Spleen (tissue), 11 donors: ENCODE measurements around the gene KRT84. TPM values are rescaled to one million over a fixed set of nuclear protein-coding genes. Genes with fewer than 3 reads are reported as not detected.
A peak's percentile ranks its signal among the peaks of the same experiment; 100 is the strongest.

Experiments
- DNase-seq: peaks from one replicate; pipeline ENCODE4 v3.0.0-alpha.2; 2020
- H3K27ac ChIP-seq, 8 donors: fragments of 200-600 bp; sonication (generic) in 7 of 8; 1 replicate in 4 of 8; 2 replicates in 4 of 8; pipeline versions ENCODE4 v1.5.0 to v1.8.0; 2016 to 2021; ENCODE audit warnings: inconsistent platforms in 4 of 8, mild to moderate bottlenecking in 4 of 8, moderate library complexity in 1 of 8
- H3K27me3 ChIP-seq, 7 donors: fragments of 200-600 bp; sonication (generic) in 6 of 7; replicated peaks in 1 of 7; 1 replicate in 4 of 7; 2 replicates in 3 of 7; pipeline versions ENCODE4 v1.5.0 to v1.8.0; 2016 to 2021; ENCODE audit warnings: inconsistent platforms in 3 of 7, mild to moderate bottlenecking in 1 of 7
- H3K36me3 ChIP-seq, 6 donors: fragments of 200-600 bp; sonication (generic) in 5 of 6; 1 replicate in 4 of 6; 2 replicates in 2 of 6; pipeline versions ENCODE4 v1.5.0 to v1.8.0; 2016 to 2021; ENCODE audit warnings: inconsistent platforms in 2 of 6
- H3K4me1 ChIP-seq, 6 donors: fragments of 200-600 bp; sonication (generic) in 5 of 6; 1 replicate in 3 of 6; 2 replicates in 3 of 6; pipeline versions ENCODE4 v1.5.0 to v1.8.0; 2016 to 2021; ENCODE audit warnings: inconsistent platforms in 3 of 6
- H3K4me3 ChIP-seq, 8 donors: fragments of 200-600 bp; sonication (generic) in 7 of 8; 1 replicate in 4 of 8; 2 replicates in 4 of 8; pipeline versions ENCODE4 v1.5.0 to v1.8.0; 2016 to 2021; ENCODE audit warnings: inconsistent platforms in 4 of 8, mild to moderate bottlenecking in 4 of 8, moderate library complexity in 2 of 8
- H3K9me3 ChIP-seq, 8 donors: fragments of 200-600 bp; sonication (generic) in 7 of 8; 1 replicate in 4 of 8; 2 replicates in 4 of 8; pipeline versions ENCODE4 v1.5.0 to v1.8.0; 2016 to 2021; ENCODE audit warnings: inconsistent platforms in 4 of 8
- CTCF ChIP-seq, 11 experiments: fragments of 200-600 bp in 7 of 11; fragments of 450-650 bp in 4 of 11; sonication (generic) in 4 of 11; IDR thresholded peaks in 8 of 11; conservative IDR thresholded peaks in 3 of 11; 1 replicate in 7 of 11; 2 replicates in 4 of 11; pipeline versions ENCODE4 v1.4.0 to v1.8.0; 2016 to 2021; ENCODE audit warnings: antibody characterized with exemption in 11 of 11, inconsistent platforms in 4 of 11, mild to moderate bottlenecking in 1 of 11
- POLR2A ChIP-seq, 3 donors: fragments of 450-650 bp; IDR thresholded peaks; one replicate each; pipeline ENCODE4 v1.5.1; 2017; ENCODE audit warnings: antibody characterized with exemption in 3 of 3, mild to moderate bottlenecking in 1 of 3
- POLR2AphosphoS5 ChIP-seq, 3 donors: sonication (generic); formaldehyde crosslinking; IDR thresholded peaks; one replicate each; pipeline ENCODE4 v1.5.1; 2017; ENCODE audit warnings: antibody characterized with exemption in 3 of 3
- WGBS, 5 donors: extraction: QIAGEN DNeasy Blood & Tissue Kit in 3 of 5; methylation state at CpG; one replicate each; pipeline versions ENCODE4 v1.1.5 to v1.1.7; 2013 to 2018; 5-methylcytosine and 5-hydroxymethylcytosine counted together
- intact Hi-C: fragments of 100-400 bp; cut with DNase I; formaldehyde crosslinking; loops from one replicate; pipeline ENCODE4 v1.15.0; 2023; ENCODE audit warnings: low total_unique reads
- polyA plus RNA-seq, 3 donors: library from polyadenylated mRNA; stranded (reverse); fragments of 200-250 nt; gene quantifications; one replicate each; pipeline ENCODE4 v1.2.1, GENCODE V29; 2013
- total RNA-seq, 7 donors: library from RNA; depleted of rRNA in 3 of 7; stranded (reverse); fragments of >200 nt in 3 of 7; fragmentation: NEBNext Ultra II Directional in 4 of 7; extraction: Animal tissue kit (Norgen Biotek cat#: 25700) in 4 of 7; gene quantifications; one replicate each; pipeline versions ENCODE4 v1.1.0 to v1.2.1, GENCODE V29; 2016 to 2021
- donor health status: healthy with polysubstance abuse.
- donor health status: DM: no; HTN: no; CAD: no; lungs with moderate emphysema.
- donor health status: DM: no; HTN: no; CAD: no.
- donor health status: Bipolar disorder and iron deficiency.
- donor health status: healthy.
- donor health status: DM: no; HTN: no; CAD: no.
- donor health status: DM: yes; HTN: yes; CAD: no.

The KRT84 gene
- total and polyA plus RNA-seq, 10 donors, result 0.52 TPM; not detected in 9

DNA sequence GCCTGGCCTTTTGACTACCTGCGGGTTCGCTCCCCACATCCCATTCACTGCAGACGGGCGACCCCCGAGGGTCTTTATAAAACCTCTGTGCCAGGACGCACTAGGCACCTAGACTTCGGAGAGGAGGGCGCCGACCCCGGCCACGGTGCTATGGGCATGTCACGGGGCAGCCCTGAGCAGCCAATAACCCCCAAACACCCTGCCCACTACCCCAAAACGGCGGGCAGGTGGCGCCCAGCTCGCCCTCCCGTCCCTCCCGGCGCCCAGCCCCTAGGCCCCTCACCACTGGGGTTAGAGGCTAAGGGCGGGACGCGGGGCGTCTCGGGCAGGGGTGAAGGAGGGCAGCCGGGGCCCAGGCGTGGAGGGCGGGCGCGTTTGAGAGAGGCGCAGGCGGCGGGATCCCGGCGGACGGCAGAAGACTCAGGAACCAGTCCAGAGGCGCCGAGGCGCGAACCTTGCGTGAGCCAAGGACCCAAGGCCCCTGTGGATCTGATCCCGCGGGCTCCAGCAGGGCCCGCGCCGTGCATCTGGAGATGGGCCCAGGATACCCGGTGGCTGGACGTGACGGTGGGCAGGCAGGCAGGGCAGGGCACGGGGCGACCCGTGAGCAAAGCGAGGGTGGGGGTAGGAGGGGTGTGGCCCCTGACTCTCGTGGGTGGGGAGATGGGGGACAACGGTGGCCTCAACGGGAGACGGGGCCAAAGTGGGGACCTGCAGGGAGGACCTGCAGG is 29.3 kb downstream of the KRT84 start:
- H3K36me3 ChIP-seq, result no peaks in the 10 kb centered on the region
- WGBS, 5 donors, result 90 to 96% (median 94%) methylated on average over 51 to 56 of the region's 56 CpGs
- peaks cover 6 to 38% (median 24%) of the 10 kb centered on the region in 6 donors for H3K4me1 ChIP-seq
- no peak overlapping the region for H3K27ac ChIP-seq
- peak; percentile 74 for DNase-seq
- no peak overlapping the region for H3K4me3 ChIP-seq
- no peaks in the 10 kb centered on the region for H3K9me3 ChIP-seq
- peaks cover 0 to 37% (median 0%) of the 10 kb centered on the region in 7 donors for H3K27me3 ChIP-seq
- intact Hi-C loops, result no loop called here
- TF ChIP-seq POLR2A (IDR thresholded peaks at IDR 0.05), result no peak
- no peak for TF ChIP-seq CTCF (IDR thresholded peaks at IDR 0.05 in 8 of 11, conservative IDR thresholded peaks at IDR 0.05 in 3 of 11)
- no peak for TF ChIP-seq POLR2AphosphoS5 (IDR thresholded peaks at IDR 0.05)

GRCh38 chr12:52355176-52355575 is 30.3 kb downstream of the KRT84 start:
- no peak for TF ChIP-seq POLR2AphosphoS5 (IDR thresholded peaks at IDR 0.05)
- TF ChIP-seq POLR2A (IDR thresholded peaks at IDR 0.05), result no peak
- TF ChIP-seq CTCF (IDR thresholded peaks at IDR 0.05 in 8 of 11, conservative IDR thresholded peaks at IDR 0.05 in 3 of 11), result no peak
- H3K27ac ChIP-seq, result no peak overlapping the region
- WGBS, 5 donors, result 90 to 97% (median 92%) methylated on average over 8 of the region's 8 CpGs
- no peaks in the 10 kb centered on the region for H3K36me3 ChIP-seq
- intact Hi-C loops, result no loop called here
- no peak overlapping the region for H3K4me3 ChIP-seq
- peaks cover 6 to 46% (median 26%) of the 10 kb centered on the region in 6 donors for H3K4me1 ChIP-seq
- DNase-seq, result no peak
- no peaks in the 10 kb centered on the region for H3K9me3 ChIP-seq
- H3K27me3 ChIP-seq, result peaks cover 0 to 47% (median 0%) of the 10 kb centered on the region in 7 donors

GRCh38 chr12:52354200-52354599 is 31.3 kb downstream of the KRT84 start:
- TF ChIP-seq CTCF (IDR thresholded peaks at IDR 0.05 in 8 of 11, conservative IDR thresholded peaks at IDR 0.05 in 3 of 11), result no peak
- TF ChIP-seq POLR2AphosphoS5 (IDR thresholded peaks at IDR 0.05), result no peak
- TF ChIP-seq POLR2A (IDR thresholded peaks at IDR 0.05), result no peak
- Histone ChIP-seq H3K4me3 (no peak overlapping the region), H3K27ac (no peak overlapping the region), H3K9me3 (no peaks in the 10 kb centered on the region), H3K27me3 (peaks cover 0 to 50% (median 0%) of the 10 kb centered on the region in 7 donors), H3K4me1 (peaks cover 6 to 38% (median 23%) of the 10 kb centered on the region in 6 donors), H3K36me3 (no peaks in the 10 kb centered on the region)
- 44 to 58% (median 51%) methylated on average over 5 of the region's 5 CpGs for WGBS, 5 donors
- peak; percentile 49 for DNase-seq
- intact Hi-C loops, result no loop called here

DNA sequence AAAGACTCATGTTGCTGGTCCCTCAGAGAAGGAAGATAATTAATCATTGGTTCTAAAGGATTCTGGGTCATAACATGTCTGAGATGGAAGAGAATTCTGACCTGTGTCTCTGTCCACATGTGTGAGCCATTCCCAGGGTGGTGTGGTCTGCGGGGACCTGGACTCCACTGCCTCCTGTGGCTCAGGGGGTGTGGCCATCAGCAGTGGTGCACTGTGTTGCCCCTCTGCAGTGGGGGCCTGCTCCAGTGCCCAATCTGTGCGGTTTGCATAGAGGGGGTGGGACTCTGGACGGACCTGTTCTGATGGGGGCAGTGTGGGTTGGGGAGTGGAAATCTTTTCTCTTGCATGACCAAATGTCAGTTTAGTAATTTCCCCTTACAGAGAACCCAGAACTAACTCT is 31.7 kb downstream of the KRT84 start:
- TF ChIP-seq POLR2AphosphoS5 (IDR thresholded peaks at IDR 0.05) (no peak), CTCF (IDR thresholded peaks at IDR 0.05 in 8 of 11, conservative IDR thresholded peaks at IDR 0.05 in 3 of 11) (no peak), POLR2A (IDR thresholded peaks at IDR 0.05) (no peak)
- H3K9me3 ChIP-seq, result no peaks in the 10 kb centered on the region
- H3K4me3 ChIP-seq, result no peak overlapping the region
- H3K36me3 ChIP-seq, result no peaks in the 10 kb centered on the region
- 55 to 68% (median 63%) methylated on average over 3 of the region's 3 CpGs for WGBS, 5 donors
- intact Hi-C loops, result no loop called here
- peaks cover 0 to 50% (median 0%) of the 10 kb centered on the region in 7 donors for H3K27me3 ChIP-seq
- no peak overlapping the region for H3K27ac ChIP-seq
- H3K4me1 ChIP-seq, result peaks cover 3 to 33% (median 18%) of the 10 kb centered on the region in 6 donors
- DNase-seq, result peak; percentile 54
